ELF-1 (cell line): ENCODE results near the gene GPC5.
"Not testable (repeated sequence)": the region's sequence is repeated elsewhere in the genome, so short reads cannot be mapped to it uniquely, and the experiment has no call there.

Source experiments
- DNase-seq: peaks from one replicate; pipeline ENCODE4 v3.0.0-alpha.2; 2016; ENCODE audit warnings: low read depth, low spot score

Gene GPC5

GRCh38 chr13:92825938-92826596 lies 1427.6 kb downstream of the GPC5 start:
- no peak for DNase-seq

- no peak for DNase-seq
These were observed 1429.1 kb downstream of the GPC5 start for GRCh38 chr13:92827503-92827902.

- DNase-seq: no peak
These were observed 1431.5 kb downstream of the GPC5 start for GRCh38 chr13:92829930-92830329.

- no peak for DNase-seq
These were observed 1432.4 kb downstream of the GPC5 start for GRCh38 chr13:92830821-92831220.

GRCh38 chr13:92833071-92833470 lies 1434.7 kb downstream of the GPC5 start:
- no peak for DNase-seq

- DNase-seq: no peak
These were observed 1437.8 kb downstream of the GPC5 start for GRCh38 chr13:92836171-92836570.

- no peak for DNase-seq
These were observed 1440.4 kb downstream of the GPC5 start for GRCh38 chr13:92838786-92839185.

GRCh38 chr13:92842145-92842544 lies 1443.7 kb downstream of the GPC5 start:
- DNase-seq: no peak

- no peak for DNase-seq
These were observed 1445.1 kb downstream of the GPC5 start for GRCh38 chr13:92843549-92843948.

- DNase-seq: no peak
These were observed 1451.0 kb downstream of the GPC5 start for GRCh38 chr13:92849381-92849780.

GRCh38 chr13:92864584-92865284 lies 1466.3 kb downstream of the GPC5 start:
- no peak for DNase-seq

- no peak for DNase-seq
These were observed 1474.6 kb downstream of the GPC5 start for GRCh38 chr13:92873029-92873428.

GRCh38 chr13:92886535-92887077 lies 1488.2 kb downstream of the GPC5 start:
- no peak for DNase-seq

- DNase-seq: no peak
These were observed 1496.0 kb downstream of the GPC5 start for GRCh38 chr13:92894447-92894846.

GRCh38 chr13:92896842-92897241 lies 1498.4 kb downstream of the GPC5 start:
- DNase-seq: peak; percentile 3

GRCh38 chr13:92898946-92899345 lies 1500.5 kb downstream of the GPC5 start:
- not testable (repeated sequence) for DNase-seq

GRCh38 chr13:92900446-92900845 lies 1502.0 kb downstream of the GPC5 start:
- no peak for DNase-seq

- no peak for DNase-seq
These were observed 1503.3 kb downstream of the GPC5 start for GRCh38 chr13:92901739-92902138.

GRCh38 chr13:92912629-92913028 lies 1514.2 kb downstream of the GPC5 start:
- DNase-seq: no peak

GRCh38 chr13:92913840-92914239 lies 1515.4 kb downstream of the GPC5 start:
- no peak for DNase-seq
